Nephron progenitor cell (in vitro differentiated cells): ENCODE results near the gene KIF26B.

Experiments
- DNase-seq: peaks from one replicate; pipeline ENCODE4 v3.0.0; 2021
- H3K27ac Mint-ChIP-seq: 2 replicates; pipeline ENCODE4 v1.8.0; 2021; ENCODE audit warnings: mild to moderate bottlenecking, moderate library complexity, mixed read lengths
- H3K27me3 Mint-ChIP-seq: 2 replicates; pipeline ENCODE4 v1.8.0; 2021; ENCODE audit warnings: mild to moderate bottlenecking, low read depth, mixed read lengths; ENCODE audit not compliant: poor library complexity
- H3K36me3 Mint-ChIP-seq: 2 replicates; pipeline ENCODE4 v1.8.0; 2021; ENCODE audit warnings: low read depth, mixed read lengths
- H3K4me1 Mint-ChIP-seq: 2 replicates; pipeline ENCODE4 v1.8.0; 2021; ENCODE audit warnings: mixed read lengths
- H3K4me3 Mint-ChIP-seq: 2 replicates; pipeline ENCODE4 v1.8.0; 2021; ENCODE audit warnings: mild to moderate bottlenecking, moderate library complexity, mixed read lengths
- H3K9me3 Mint-ChIP-seq: 2 replicates; pipeline ENCODE4 v1.8.0; 2021; ENCODE audit warnings: mild to moderate bottlenecking, moderate library complexity, mixed read lengths
- CTCF ChIP-seq: fragments of 200-600 bp; sonication (generic); IDR thresholded peaks from 2 replicates; pipeline ENCODE4 v1.5.0; 2021; ENCODE audit warnings: antibody characterized with exemption

KIF26B gene

DNA sequence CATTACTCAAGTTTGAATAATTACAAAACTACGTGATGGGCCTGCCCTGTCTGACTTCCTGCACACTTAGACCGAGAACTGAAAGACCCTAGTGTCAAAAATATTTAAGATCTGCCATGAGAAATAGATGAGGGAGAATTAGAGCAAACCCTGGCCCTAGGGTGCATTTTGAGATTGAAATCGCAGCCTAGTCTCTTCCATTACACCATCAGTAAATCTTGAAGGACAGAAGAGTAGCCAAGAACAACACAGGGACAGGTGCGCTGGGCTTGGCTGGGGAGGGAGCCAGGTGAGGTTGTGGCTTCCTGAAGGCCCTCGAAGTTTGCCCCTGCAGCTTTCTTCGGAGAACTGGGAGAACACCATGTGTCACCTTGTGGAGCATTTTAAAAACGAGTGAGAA lies 36.7 kb upstream of the KIF26B start:
- peaks cover 4% of the 10 kb centered on the region for H3K4me1 Mint-ChIP-seq
- no peaks in the 10 kb centered on the region for H3K9me3 Mint-ChIP-seq
- no peak overlapping the region for H3K4me3 Mint-ChIP-seq
- H3K27me3 Mint-ChIP-seq = no peaks in the 10 kb centered on the region
- H3K36me3 Mint-ChIP-seq = peaks cover 10% of the 10 kb centered on the region
- DNase-seq = no peak
- no peak for TF ChIP-seq CTCF
- H3K27ac Mint-ChIP-seq = no peak overlapping the region

DNA sequence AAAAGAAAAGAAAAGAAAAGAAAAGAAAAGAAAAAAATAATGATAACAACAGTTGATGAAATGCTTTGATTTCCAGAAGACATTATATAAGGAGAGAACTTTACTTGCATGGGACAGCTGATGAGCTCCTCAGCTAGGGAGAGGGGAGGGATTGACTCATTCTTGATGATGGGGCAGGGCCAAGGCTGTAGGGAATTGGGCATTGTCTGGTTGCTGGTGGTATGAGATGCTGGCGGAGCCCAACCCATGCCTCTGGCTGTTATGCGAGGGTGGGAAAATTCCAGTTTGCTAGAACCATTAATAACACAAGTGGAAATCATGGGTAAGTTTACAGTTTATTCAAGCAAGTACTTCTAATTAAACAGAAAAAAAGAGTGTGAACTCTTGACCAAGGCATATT lies 36.0 kb upstream of the KIF26B start:
- peaks cover 4% of the 10 kb centered on the region for H3K4me1 Mint-ChIP-seq
- TF ChIP-seq CTCF = no peak
- no peaks in the 10 kb centered on the region for H3K27me3 Mint-ChIP-seq
- H3K4me3 Mint-ChIP-seq = no peak overlapping the region
- no peaks in the 10 kb centered on the region for H3K9me3 Mint-ChIP-seq
- H3K36me3 Mint-ChIP-seq = peaks cover 12% of the 10 kb centered on the region
- no peak for DNase-seq
- no peak overlapping the region for H3K27ac Mint-ChIP-seq

- Mint-ChIP-seq H3K27ac (no peak overlapping the region), H3K27me3 (peaks cover 2% of the 10 kb centered on the region), H3K9me3 (no peaks in the 10 kb centered on the region), H3K36me3 (peaks cover 22% of the 10 kb centered on the region), H3K4me3 (no peak overlapping the region), H3K4me1 (no peaks in the 10 kb centered on the region)
- TF ChIP-seq CTCF = no peak
- DNase-seq = no peak
Measured at GRCh38 chr1:245121523-245121922, 33.3 kb upstream of the KIF26B start.

- Mint-ChIP-seq H3K27ac (no peak overlapping the region), H3K4me1 (peaks cover 12% of the 10 kb centered on the region), H3K36me3 (peaks cover 22% of the 10 kb centered on the region), H3K4me3 (no peak overlapping the region), H3K27me3 (peaks cover 6% of the 10 kb centered on the region), H3K9me3 (no peaks in the 10 kb centered on the region)
- no peak for TF ChIP-seq CTCF
- DNase-seq = no peak
Measured at GRCh38 chr1:245124241-245124640, 30.5 kb upstream of the KIF26B start.

- Mint-ChIP-seq H3K4me1 (peaks cover 16% of the 10 kb centered on the region), H3K4me3 (no peak overlapping the region), H3K9me3 (no peaks in the 10 kb centered on the region), H3K27ac (no peak overlapping the region), H3K27me3 (peaks cover 6% of the 10 kb centered on the region), H3K36me3 (peaks cover 22% of the 10 kb centered on the region)
- TF ChIP-seq CTCF = no peak
- DNase-seq = no peak
Measured at GRCh38 chr1:245124644-245125043, 30.1 kb upstream of the KIF26B start.

GRCh38 chr1:245126530-245126929 lies 28.3 kb upstream of the KIF26B start:
- TF ChIP-seq CTCF = no peak
- Mint-ChIP-seq H3K27me3 (peaks cover 6% of the 10 kb centered on the region), H3K36me3 (peaks cover 22% of the 10 kb centered on the region), H3K9me3 (no peaks in the 10 kb centered on the region), H3K27ac (no peak overlapping the region), H3K4me1 (peaks cover 30% of the 10 kb centered on the region), H3K4me3 (no peak overlapping the region)
- no peak for DNase-seq
